Adipose tissue (tissue), 3 donors: ENCODE results near the gene ACTN1. TPM values are rescaled to one million over a fixed set of nuclear protein-coding genes. Genes with fewer than 3 reads are reported as not detected.

Source experiments
- H3K27ac ChIP-seq: one replicate; pipeline ENCODE4 v1.5.1; 2013; ENCODE audit warnings: low read depth, low read length
- WGBS, 3 donors: extraction: QIAGEN DNeasy Blood & Tissue Kit; methylation state at CpG; one replicate each; pipeline ENCODE4 v1.1.7; 2013; 5-methylcytosine and 5-hydroxymethylcytosine counted together
- polyA plus RNA-seq, 3 donors: library from polyadenylated mRNA; stranded (reverse); fragments of 200-250 nt; gene quantifications; one replicate each; pipeline ENCODE4 v1.2.3, GENCODE V29; 2013
- donor health status: healthy with polysubstance abuse.
- donor health status: Bipolar disorder and iron deficiency.
- donor health status: healthy.

ACTN1 gene
- polyA plus RNA-seq, 3 donors = 36.7 to 179 (median 50.7) TPM

DNA sequence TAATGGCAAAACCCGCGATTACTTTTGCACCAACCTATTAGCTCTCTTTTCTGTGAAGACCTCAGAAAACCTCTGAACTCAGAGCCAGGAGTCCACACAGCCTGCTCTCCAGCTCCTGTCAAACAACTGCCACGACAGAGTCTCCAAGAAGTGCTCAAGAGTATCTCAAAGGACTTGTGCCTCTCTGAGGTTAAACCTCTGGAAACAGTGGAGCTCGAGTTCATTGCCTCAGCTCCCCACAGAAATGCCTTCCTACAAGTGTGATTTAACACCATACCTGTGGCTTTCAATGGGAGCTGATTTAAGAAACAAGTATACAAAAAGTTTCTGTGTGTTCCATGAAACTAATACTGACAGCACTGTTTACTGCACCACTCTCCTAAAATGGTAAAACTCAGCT lies 20.1 kb downstream of the ACTN1 start:
- 35 to 49% (median 47%) methylated on average over 4 of the region's 4 CpGs for WGBS, 3 donors
- no peak overlapping the region for H3K27ac ChIP-seq

DNA sequence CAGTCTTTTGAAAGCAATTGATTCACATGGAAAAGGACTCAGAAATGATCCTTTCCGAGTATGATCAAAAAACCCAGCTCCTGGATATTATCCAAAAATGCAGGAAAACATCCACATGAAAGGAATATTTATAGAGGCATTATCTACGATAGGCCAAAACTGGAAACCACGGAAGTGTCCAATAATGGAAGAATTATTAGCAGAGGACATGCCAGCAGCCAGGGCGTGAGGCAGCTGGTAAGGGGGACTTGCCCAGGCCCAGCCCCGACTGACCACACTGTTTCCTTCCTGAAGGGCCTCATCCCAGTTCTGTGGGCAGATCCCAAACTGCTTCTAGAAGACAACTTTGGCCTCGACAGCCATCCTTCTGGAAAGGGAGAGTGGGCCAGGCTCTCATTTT lies 20.5 kb downstream of the ACTN1 start:
- 14 to 18% (median 16%) methylated on average over 6 of the region's 6 CpGs for whole genome bisulfite sequencing, 3 donors
- H3K27ac ChIP-seq = no peak overlapping the region

DNA sequence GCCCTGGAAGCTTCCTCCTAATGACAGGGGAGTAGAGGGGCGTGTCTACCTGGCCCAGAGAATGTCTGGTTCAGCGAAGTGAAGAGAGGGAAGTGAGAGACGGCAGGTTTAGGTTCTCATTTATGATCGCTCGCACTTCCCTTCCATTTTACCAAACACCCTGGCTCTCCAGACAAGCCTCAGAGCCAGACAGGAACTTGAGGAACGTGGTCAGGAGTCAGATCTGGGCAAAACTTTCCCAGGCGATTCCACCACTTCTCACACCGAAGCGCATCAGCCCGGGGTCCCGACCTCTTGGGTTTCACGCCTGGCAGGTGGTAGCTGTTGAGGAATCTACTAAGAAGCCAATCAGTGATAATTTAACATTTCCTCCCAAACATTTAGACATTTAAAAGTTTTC lies 21.3 kb downstream of the ACTN1 start:
- no peak overlapping the region for H3K27ac ChIP-seq
- 53 to 85% (median 57%) methylated on average over 12 of the region's 12 CpGs for WGBS, 3 donors

DNA sequence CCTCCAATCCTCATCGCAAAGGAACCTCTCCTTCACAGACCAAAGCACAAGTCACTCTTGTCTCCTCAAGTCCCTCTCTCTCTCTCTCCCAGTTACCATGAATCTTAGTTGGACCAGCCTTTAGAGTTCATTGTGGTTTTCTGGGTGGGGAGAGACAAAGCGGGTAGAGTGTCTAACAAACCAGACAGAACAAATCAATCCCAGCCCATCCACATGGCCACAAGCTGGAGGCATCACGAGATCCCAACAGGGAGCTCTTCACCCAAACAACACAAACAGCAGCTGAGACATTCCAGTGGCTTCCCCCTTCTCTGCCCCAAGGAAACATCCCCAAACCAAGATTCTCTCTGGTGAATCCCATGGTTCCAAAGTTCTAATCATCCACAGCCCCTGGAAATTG lies 22.4 kb downstream of the ACTN1 start:
- no peak overlapping the region for H3K27ac ChIP-seq
- 82 to 92% (median 83%) methylated on average over 3 of the region's 3 CpGs for WGBS, 3 donors

DNA sequence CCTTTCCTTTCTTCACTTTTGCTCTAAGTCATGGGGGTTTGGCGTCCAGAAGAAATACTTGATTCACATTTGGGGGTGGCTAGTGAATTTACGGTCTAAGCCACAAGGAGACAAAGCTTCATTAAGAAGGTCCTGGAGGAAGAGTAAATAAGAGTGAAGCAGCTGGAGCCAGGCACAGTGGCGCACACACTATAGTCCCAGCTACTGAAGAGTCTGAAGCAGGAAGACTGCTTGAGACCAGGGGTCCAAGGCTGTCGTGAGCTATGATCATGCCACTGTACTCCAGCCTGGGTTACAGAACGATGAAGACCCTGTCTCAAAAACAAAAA lies 23.3 kb downstream of the ACTN1 start:
- H3K27ac ChIP-seq = no peak overlapping the region
- WGBS, 3 donors = 39 to 71% (median 59%) methylated on average over 5 of the region's 5 CpGs

DNA sequence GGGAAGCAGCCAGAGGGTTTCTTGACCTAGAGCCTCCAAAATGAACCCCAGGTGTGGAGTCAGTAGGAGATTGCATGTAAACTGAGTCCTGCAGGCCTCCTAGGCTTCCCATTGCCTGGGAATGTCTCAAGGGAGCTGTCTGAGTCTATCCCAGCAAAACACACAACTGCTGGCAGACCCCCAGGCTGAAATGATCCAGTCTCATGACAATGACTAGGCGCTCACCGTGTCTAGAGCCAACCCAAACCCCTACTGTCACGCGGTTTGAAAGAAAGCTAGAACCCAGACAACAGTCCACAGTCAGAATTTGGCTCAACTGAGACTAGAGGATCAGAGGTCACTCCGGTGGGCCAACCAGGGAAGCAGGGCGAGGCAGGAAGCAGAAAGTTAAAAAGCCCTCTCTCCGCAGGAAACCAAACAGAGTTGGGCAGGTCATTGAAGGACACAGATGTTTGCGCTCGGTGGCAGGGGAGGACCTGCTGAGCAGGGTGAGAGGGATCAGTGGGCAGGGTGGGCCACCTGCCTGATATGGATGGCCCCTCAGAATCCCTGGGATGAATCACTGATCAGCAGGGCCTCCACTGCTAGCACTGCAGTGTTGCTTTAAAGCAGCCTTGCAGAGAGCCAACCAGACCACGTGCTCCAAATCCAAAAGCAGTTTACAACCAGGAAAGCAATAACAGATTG lies 23.8 kb downstream of the ACTN1 start:
- no peak overlapping the region for H3K27ac ChIP-seq
- 51 to 59% (median 55%) methylated on average over 10 of the region's 10 CpGs for WGBS, 3 donors

DNA sequence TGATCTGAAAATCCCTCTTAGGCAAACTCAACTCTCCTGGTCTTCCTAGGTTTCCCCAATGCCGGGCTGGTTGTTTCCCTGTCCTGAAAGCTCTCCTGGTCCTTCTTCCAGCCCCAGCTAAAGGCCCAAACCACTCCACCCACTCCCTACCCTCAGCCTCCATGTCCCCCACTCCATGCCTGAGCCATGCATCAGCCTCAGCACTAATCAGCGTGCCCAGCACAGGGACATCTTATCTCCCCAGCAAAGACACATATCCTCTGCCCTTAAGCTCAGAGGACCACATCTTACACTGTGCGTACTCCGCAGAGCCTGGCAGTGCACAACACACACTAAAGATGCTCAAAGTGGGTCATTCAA lies 25.9 kb downstream of the ACTN1 start:
- no peak overlapping the region for H3K27ac ChIP-seq
- WGBS, 3 donors = 74 to 85% (median 82%) methylated on average over 4 of the region's 4 CpGs

DNA sequence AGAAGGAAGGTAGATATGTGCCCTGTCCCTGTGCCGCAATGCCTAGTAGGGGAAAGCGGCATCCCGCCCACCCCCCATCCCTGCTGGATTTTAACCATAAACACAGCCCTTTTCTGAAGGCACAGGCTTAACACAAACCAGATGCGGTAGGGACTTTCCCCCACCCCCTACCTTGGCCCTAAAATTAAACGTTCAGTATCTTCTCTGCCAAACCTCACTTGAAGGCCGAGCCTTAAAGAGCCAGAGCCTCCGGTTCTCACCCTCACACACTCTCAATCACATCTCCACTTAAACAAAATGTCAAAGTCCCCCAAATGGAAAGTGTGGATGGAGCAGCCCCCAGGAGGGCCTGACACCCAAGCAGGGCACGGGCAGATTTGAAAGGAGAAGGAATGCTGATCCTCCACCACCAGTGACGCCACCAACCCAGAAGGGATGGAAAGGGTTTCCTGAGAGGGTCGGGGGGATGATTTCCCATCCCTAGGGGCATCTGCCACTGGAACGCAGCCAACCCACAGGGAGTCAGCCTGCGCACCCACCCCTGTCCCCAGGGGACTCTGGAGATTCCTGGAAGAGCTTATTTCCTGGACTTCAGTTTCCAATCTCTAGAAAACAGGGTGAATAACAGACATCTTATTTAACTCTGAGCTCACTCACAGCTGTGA lies 26.4 kb downstream of the ACTN1 start:
- 38 to 61% (median 44%) methylated on average over 12 of the region's 12 CpGs for WGBS, 3 donors
- peak overlapping the region; percentile 73 for H3K27ac ChIP-seq

DNA sequence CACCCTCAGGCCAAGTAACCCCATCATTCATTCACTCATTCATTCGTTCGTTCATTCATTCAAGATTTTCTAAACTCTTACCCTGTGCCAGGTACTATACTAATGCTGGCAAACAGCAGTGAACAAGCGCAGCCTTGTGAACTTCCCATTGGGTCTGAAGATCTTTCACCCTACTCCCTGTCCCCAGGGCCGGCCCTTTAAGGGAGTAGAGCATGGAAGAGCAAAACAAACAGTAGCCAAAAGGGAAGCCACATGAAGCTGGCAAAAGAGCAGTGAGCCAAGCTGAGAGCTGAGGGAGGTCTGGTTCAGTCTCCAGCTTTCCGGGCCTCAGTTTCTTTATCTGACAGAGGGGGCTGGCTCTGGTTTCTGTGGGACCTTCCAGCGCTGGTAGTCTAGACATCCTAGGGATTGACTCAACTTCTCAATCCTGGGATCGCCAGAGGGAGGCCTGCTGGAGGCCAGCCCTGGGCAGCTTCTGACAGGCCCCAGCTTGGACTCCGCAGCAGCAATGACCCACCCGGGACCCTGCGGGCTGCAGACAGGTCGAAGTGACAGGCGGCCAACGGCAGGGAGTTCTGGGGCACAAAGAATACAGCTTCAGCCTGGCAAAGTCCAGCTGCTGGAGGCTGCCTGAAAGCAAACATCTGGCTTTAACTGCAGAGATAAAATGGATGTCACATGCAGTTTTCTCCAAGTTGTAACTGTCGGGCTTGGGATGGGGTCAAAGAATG lies 27.1 kb downstream of the ACTN1 start:
- H3K27ac ChIP-seq = peak overlapping the region; percentile 73
- 66 to 72% (median 67%) methylated on average over 14 of the region's 14 CpGs for WGBS, 3 donors

DNA sequence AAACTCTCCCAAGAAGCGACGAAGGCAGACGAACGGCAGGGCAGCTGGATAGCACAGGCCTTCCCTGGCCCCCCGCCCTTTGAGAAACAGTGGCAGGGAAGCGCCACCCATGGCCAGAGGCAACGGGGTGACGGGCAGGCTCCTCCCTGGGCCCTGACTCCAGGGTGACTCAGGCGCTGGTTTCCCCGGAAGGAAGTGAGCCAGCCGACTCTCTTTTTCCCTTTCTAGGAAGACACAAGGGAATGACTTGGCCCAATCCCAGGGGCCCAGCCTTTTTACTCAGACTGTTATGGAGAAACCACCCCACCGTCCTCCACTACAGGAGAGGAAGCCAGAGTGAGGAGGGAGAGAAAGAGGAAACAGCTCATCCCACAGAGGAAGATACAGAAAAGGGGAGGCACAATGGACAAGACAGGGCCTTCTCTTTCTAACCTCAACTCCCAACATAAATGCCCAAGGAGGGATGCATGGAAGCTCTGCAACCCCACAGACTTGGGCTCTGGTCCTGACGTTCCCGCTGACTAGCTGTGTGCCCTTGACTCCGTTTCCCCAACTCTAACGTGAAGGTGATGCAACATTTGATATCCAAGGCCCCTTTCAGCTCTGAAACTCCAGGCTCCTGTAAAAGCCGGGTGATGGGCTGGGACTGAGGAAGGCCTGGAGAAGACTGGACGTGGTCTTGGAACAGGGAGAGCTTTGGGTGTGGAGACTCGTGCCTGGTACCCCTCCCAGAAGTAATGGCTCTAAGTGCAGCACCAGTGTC lies 27.9 kb downstream of the ACTN1 start:
- no peak overlapping the region for H3K27ac ChIP-seq
- 43 to 83% (median 44%) methylated on average over 19 of the region's 19 CpGs for WGBS, 3 donors

DNA sequence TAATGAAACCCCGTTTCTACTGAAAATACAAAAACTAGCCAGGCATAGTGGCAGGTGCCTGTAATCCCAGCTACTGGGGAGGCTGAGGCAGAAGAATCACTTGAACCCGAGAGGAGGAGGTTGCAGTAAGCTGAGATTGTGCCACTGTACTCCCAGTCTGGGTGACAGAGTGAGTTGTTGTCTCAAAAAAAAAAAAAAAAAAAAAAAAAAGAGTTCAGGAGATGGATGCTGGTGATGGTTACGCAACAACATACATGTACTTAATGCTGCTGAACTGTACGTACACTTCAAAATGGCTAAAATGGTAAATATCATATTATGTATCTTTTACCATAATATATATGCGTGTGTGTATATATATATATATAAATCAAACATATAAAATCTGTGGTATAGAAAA lies 29.0 kb downstream of the ACTN1 start:
- WGBS, 3 donors = 73 to 81% (median 75%) methylated on average over 5 of the region's 5 CpGs

DNA sequence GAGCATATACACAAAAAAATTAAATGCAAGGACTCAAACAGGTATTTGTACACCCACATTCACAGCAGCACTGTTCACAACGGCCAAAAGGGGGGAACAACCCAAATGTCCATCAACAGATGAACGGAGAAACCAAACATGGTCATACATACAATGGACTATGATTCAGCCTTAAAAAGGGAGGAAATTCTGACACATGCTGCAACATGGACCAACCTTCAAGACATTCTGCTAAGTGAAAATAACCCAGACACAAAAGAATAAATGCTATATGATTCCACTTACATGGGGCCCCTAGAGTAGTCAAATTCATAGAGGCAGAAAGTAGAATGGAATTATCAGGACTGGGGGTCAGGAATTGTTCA lies 29.5 kb downstream of the ACTN1 start:
- 59 to 73% (median 68%) methylated on average over 2 of the region's 2 CpGs for WGBS, 3 donors
- H3K27ac ChIP-seq = no peak overlapping the region

More for the DNA sequence above, 29.0 kb downstream of the ACTN1 start:
- no peak overlapping the region for H3K27ac ChIP-seq

DNA sequence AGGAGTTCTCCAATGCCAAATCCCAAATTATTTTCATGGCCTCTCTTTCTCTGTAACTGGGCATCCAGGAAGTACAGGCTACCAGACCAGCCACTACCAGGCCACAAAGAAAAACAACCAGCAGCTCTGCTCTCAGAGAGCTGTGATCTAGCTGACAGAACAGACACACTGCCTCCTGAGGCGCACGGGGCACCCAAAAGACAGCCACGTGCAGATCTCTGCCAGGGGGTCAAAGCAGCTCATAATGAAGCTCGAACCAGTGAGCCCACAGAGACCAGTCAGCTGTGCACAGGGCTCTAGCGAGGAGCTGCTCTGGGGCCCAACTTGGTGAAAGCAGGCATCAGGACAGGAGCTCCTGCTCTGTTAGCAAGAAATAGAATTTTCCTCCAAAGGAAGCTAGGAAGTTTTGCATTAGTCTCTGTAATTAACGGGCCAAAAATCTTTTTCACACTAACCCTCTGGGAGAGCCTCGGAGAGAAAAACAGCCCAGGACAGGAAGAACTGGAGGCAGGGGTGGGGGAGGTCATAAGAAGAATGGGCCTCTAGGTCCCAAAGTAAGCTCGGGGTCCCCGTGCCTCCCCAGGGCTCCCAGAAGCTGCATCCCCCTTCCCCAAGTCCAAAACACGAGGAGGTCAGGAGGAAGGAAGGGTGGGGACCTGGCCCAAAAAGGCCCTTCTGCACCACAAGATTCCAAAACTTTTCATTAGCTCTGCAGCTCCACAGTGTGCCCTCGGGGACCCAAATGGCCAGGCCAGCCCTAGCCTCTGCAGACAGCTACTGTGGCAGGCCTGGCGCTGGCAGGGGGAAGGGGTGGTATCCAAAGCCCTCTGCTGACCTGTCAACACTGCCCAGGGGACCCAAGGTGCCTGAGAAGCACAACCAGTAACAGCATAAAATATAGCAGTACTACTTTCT lies 30.2 kb downstream of the ACTN1 start:
- no peak overlapping the region for H3K27ac ChIP-seq
- 42 to 63% (median 48%) methylated on average over 12 of the region's 12 CpGs for WGBS, 3 donors

DNA sequence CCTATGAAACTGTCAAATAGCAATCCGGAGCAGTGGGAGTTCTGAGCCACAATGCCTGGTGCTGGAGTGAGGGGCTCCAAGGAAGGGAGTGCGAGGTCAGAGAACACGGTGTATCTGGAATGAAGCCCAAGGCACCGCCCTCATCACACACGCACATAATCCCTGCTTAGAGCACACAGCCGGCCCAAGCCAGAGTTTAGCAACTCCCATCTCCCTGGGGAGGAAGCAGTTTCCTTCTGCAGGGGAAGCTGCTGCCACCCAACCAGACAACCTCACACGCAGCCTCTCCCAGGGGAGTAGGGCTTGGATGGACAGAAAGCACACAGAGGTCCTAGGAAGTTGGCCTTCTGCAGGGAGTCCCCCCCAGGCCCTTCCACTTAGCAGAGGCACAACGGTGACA lies 31.3 kb downstream of the ACTN1 start:
- WGBS, 3 donors = 9 to 30% (median 12%) methylated on average over 8 of the region's 8 CpGs
- H3K27ac ChIP-seq = no peak overlapping the region

DNA sequence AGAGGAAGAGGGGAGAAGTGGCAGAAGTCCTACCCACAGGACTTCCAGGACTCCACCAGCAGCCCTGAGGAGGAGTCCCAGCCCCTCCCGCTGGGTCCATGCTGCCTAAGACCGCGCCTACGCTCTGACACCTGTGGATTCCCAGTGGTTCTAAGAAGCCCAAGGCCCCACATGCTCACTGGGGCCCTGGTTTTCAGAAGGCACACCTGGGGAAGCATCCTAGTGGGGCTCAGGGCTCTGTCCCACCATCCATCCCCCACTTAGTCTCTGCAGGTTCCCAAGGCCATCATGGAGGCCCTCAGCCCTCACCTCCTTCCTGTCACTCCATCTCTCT lies 32.6 kb downstream of the ACTN1 start:
- 74 to 97% (median 97%) methylated on average over 4 of the region's 4 CpGs for WGBS, 3 donors
- H3K27ac ChIP-seq = no peak overlapping the region

DNA sequence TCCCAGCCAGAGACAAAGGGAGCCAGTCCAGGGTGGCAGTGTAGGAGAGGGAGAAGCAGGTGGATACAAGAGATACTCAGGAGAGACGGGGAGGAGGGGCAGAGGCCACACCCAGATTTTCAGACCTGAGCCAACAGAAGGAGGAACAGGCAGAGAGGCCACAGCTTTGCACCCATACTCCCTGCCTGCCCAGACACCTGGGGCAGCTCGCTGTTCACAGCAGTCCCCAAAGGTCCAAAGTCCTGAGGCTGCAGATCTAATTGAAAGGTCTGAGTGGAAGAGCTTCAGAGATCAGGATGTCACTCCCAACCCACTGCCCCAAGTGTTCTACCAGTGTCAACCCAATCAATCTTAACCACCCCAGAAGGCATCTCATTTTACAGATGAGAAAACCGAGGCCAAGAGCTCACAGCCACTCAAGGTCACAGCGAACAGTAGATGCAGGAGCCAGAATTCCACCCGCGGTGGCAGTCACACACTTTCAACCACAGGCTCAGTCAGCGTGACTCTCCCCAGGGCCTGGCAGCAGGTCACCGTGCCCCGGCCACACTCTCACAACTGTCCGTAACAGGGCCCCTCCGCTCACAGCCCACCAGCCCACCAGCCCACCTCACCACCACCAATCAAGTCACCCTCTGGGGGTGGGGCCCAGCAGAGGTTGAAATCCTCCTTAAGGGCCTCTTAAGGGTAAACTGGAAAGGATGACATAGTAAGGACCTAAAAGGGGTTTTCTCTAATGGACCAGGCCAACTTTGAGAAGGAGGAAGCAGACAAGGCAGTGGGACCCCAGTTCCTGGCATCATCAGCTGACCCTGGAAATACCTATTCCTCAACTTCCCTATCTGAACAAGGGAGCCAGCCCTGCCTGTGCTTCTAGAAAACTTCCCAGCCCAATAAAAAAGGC lies 33.3 kb downstream of the ACTN1 start:
- 63 to 86% (median 83%) methylated on average over 11 of the region's 11 CpGs for WGBS, 3 donors
- no peak overlapping the region for H3K27ac ChIP-seq

DNA sequence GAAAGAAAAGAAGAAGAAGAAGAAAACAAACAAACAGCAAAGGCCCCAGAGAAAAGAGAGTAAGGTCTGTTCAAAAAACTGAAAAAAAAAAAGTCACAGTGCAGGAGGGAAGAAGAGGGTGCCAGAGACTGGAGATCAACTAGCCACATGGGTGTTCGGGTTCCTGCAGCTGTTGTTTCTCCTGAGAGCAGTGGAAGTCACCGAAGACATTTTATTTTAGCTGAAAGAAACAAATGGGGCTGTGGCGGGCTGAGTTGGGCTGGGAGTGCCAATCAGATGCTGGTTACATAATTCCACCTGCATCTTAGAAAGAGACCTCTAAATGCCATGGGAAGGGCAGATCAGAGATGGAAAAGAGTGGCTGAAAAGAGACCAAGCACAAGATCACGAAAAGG lies 33.9 kb downstream of the ACTN1 start:
- H3K27ac ChIP-seq = no peak overlapping the region
- whole genome bisulfite sequencing, 3 donors = 32 to 58% (median 54%) methylated on average over 4 of the region's 4 CpGs
